CD8-positive, alpha-beta memory T cell (primary cell): ENCODE data around the gene GPR15. TPM values are rescaled to one million over a fixed set of nuclear protein-coding genes. Genes with fewer than 3 reads are reported as not detected.

Experiments
- CTCF ChIA-PET: fragments of 350-600 bp; sonication (Branson Sonifier 250); formaldehyde crosslinking; loops from one replicate; lab custom pipeline; 2021; ENCODE audit warnings: antibody characterized with exemption; lab: Charles Lee
- POLR2A ChIA-PET: fragments of 350-600 bp; sonication (Branson Sonifier 250); formaldehyde crosslinking; loops from one replicate; lab custom pipeline; 2021; ENCODE audit warnings: antibody characterized with exemption; lab: Charles Lee
- DNase-seq, 5 donors: peaks; one replicate each; pipeline versions ENCODE4 v3.0.0 to v3.0.0-alpha.2; 2020 to 2022; ENCODE audit warnings: mixed read lengths in 1 of 5
- H3K27ac ChIP-seq: one replicate; pipeline ENCODE4 v1.7.0; 2013; ENCODE audit warnings: low read depth, mild to moderate bottlenecking, low read length, moderate library complexity
- H3K27me3 ChIP-seq: 2 replicates; pipeline ENCODE4 v1.7.0; 2013; ENCODE audit warnings: low read length, mild to moderate bottlenecking; ENCODE audit not compliant: insufficient read depth, poor library complexity, severe bottlenecking
- H3K36me3 ChIP-seq: 2 replicates; pipeline ENCODE4 v1.7.0; 2013; ENCODE audit warnings: mild to moderate bottlenecking, low read length, moderate library complexity; ENCODE audit not compliant: insufficient read depth
- H3K4me1 ChIP-seq: 2 replicates; pipeline ENCODE4 v1.7.0; 2013; ENCODE audit warnings: mild to moderate bottlenecking, low read length, moderate library complexity; ENCODE audit not compliant: insufficient read depth
- H3K4me3 ChIP-seq: 2 replicates; pipeline ENCODE4 v1.7.0; 2013; ENCODE audit warnings: mild to moderate bottlenecking, low read length
- H3K9me3 ChIP-seq: 2 replicates; pipeline ENCODE4 v1.7.0; 2013; ENCODE audit warnings: mild to moderate bottlenecking, low read length
- H3K27ac Mint-ChIP-seq, 8 donors: one replicate each; pipeline ENCODE4 v1.8.0; 2020 to 2021; ENCODE audit warnings: mixed read lengths in 8 of 8, mild to moderate bottlenecking in 6 of 8, inconsistent platforms in 3 of 8, moderate library complexity in 3 of 8
- H3K27me3 Mint-ChIP-seq, 2 donors: one replicate each; pipeline ENCODE4 v1.8.0; 2020 to 2021; ENCODE audit warnings: mixed read lengths in 2 of 2, mild to moderate bottlenecking in 1 of 2, moderate library complexity in 1 of 2
- H3K36me3 Mint-ChIP-seq, 3 donors: one replicate each; pipeline ENCODE4 v1.8.0; 2020 to 2021; ENCODE audit warnings: mixed read lengths in 3 of 3, inconsistent platforms in 1 of 3, mild to moderate bottlenecking in 1 of 3
- H3K4me1 Mint-ChIP-seq, 3 donors: one replicate each; pipeline ENCODE4 v1.8.0; 2020 to 2021; ENCODE audit warnings: mixed read lengths in 3 of 3, inconsistent platforms in 1 of 3, mild to moderate bottlenecking in 1 of 3
- H3K4me3 Mint-ChIP-seq, 7 donors: one replicate each; pipeline ENCODE4 v1.8.0; 2020 to 2021; ENCODE audit warnings: mixed read lengths in 7 of 7, mild to moderate bottlenecking in 6 of 7, moderate library complexity in 4 of 7, inconsistent platforms in 2 of 7
- H3K9me3 Mint-ChIP-seq, 5 donors: one replicate each; pipeline ENCODE4 v1.8.0; 2020 to 2022; ENCODE audit warnings: mixed read lengths in 5 of 5, mild to moderate bottlenecking in 3 of 5, moderate library complexity in 2 of 5, inconsistent platforms in 1 of 5
- polyA plus RNA-seq: library from polyadenylated mRNA; unstranded; fragments of 300-500 nt; fragmentation: Illumina TruSeq; gene quantifications from one replicate; pipeline ENCODE4 v1.2.3, GENCODE V29; 2021
- total RNA-seq, 2 experiments: library from RNA; stranded (reverse); gene quantifications; one replicate each; pipeline ENCODE4 v1.2.3, GENCODE V29; 2021

GPR15 gene
- total and polyA plus RNA-seq, 3 experiments from 2014 or later = 7.7 to 17.0 (median 15.6) TPM

- DNase-seq = no peak
- Mint-ChIP-seq H3K27ac (peak overlapping the region in 4 of 8 donors; percentile 24 to 82 (median 50)), H3K9me3 (peaks cover 0 to 2% (median 0%) of the 10 kb centered on the region in 5 donors), H3K4me3 (no peak overlapping the region), H3K4me1 (peaks cover 24 to 57% (median 47%) of the 10 kb centered on the region in 3 donors), H3K36me3 (peaks cover 0 to 37% (median 13%) of the 10 kb centered on the region in 3 donors), H3K27me3 (no peaks in the 10 kb centered on the region)
- Histone ChIP-seq H3K9me3 (no peaks in the 10 kb centered on the region), H3K36me3 (peaks cover 9% of the 10 kb centered on the region), H3K27ac (no peak overlapping the region), H3K27me3 (no peaks in the 10 kb centered on the region), H3K4me3 (no peak overlapping the region), H3K4me1 (no peaks in the 10 kb centered on the region)
- ChIA-PET CTCF (interaction anchor here (0.7 to 2.6 kb wide), 8 partner anchors 10 to 536 kb away, joined by 3 to 18 read pairs (median 4); no protein-coding TSS in a partner anchor), POLR2A (interaction anchor here (0.5 to 1.1 kb wide), 3 partner anchors 10 to 54 kb away, joined by 4 to 6 read pairs (median 4); no protein-coding TSS in a partner anchor)
Measured at GRCh38 chr3:98574132-98574531, 42.4 kb downstream of the GPR15 start.

GRCh38 chr3:98577178-98577895, 45.6 kb downstream of the GPR15 start:
- Histone ChIP-seq H3K27ac (no peak overlapping the region), H3K27me3 (no peaks in the 10 kb centered on the region), H3K4me1 (no peaks in the 10 kb centered on the region), H3K9me3 (no peaks in the 10 kb centered on the region), H3K36me3 (peaks cover 14% of the 10 kb centered on the region), H3K4me3 (no peak overlapping the region)
- ChIA-PET CTCF (no interaction called here), POLR2A (no interaction called here)
- Mint-ChIP-seq H3K36me3 (peaks cover 0 to 58% (median 19%) of the 10 kb centered on the region in 3 donors), H3K4me1 (peaks cover 25 to 51% (median 44%) of the 10 kb centered on the region in 3 donors), H3K27me3 (no peaks in the 10 kb centered on the region), H3K9me3 (no peaks in the 10 kb centered on the region), H3K27ac (peak overlapping the region in 7 of 8 donors; percentile 7 to 87 (median 58)), H3K4me3 (no peak overlapping the region)
- no peak for DNase-seq

GRCh38 chr3:98580401-98581386, 48.9 kb downstream of the GPR15 start:
- Mint-ChIP-seq H3K27ac (peak overlapping the region in 4 of 8 donors; percentile 23 to 86 (median 64)), H3K9me3 (no peaks in the 10 kb centered on the region), H3K4me1 (peaks cover 27 to 59% (median 53%) of the 10 kb centered on the region in 3 donors), H3K36me3 (peaks cover 0 to 82% (median 30%) of the 10 kb centered on the region in 3 donors), H3K4me3 (no peak overlapping the region), H3K27me3 (no peaks in the 10 kb centered on the region)
- H3K27me3 ChIP-seq = no peaks in the 10 kb centered on the region
- no peaks in the 10 kb centered on the region for H3K9me3 ChIP-seq
- ChIA-PET CTCF (interaction anchor here (0.9 kb wide), 2 partner anchors 12 to 16 kb away, joined by 3 read pairs; partner anchors contain the start of gene CPOX), POLR2A (interaction anchor here (1.6 kb wide), 1 partner anchor 25 kb away, joined by 4 read pairs; no protein-coding TSS in a partner anchor)
- peaks cover 14% of the 10 kb centered on the region for H3K36me3 ChIP-seq
- no peak overlapping the region for H3K4me3 ChIP-seq
- DNase-seq = no peak
- H3K27ac ChIP-seq = no peak overlapping the region
- no peaks in the 10 kb centered on the region for H3K4me1 ChIP-seq

GRCh38 chr3:98581474-98581873, 49.7 kb downstream of the GPR15 start:
- POLR2A ChIA-PET = interaction anchor here (1.6 kb wide), 1 partner anchor 26 kb away, joined by 4 read pairs; no protein-coding TSS in a partner anchor

GRCh38 chr3:98582042-98582441, 50.3 kb downstream of the GPR15 start:
- Histone ChIP-seq H3K4me1 (no peaks in the 10 kb centered on the region), H3K9me3 (no peaks in the 10 kb centered on the region), H3K27me3 (no peaks in the 10 kb centered on the region), H3K36me3 (peaks cover 20% of the 10 kb centered on the region), H3K4me3 (no peak overlapping the region), H3K27ac (no peak overlapping the region)
- Mint-ChIP-seq H3K27me3 (no peaks in the 10 kb centered on the region), H3K27ac (peak overlapping the region in 2 of 8 donors; percentile 17 to 20), H3K36me3 (peaks cover 0 to 82% (median 28%) of the 10 kb centered on the region in 3 donors), H3K4me3 (no peak overlapping the region), H3K4me1 (peaks cover 25 to 58% (median 48%) of the 10 kb centered on the region in 3 donors), H3K9me3 (no peaks in the 10 kb centered on the region)
- no peak for DNase-seq
- CTCF ChIA-PET = interaction anchor here (0.9 kb wide), 1 partner anchor 18 kb away, joined by 3 read pairs; no protein-coding TSS in a partner anchor
- POLR2A ChIA-PET = interaction anchor here (1.6 kb wide), 1 partner anchor 27 kb away, joined by 4 read pairs; no protein-coding TSS in a partner anchor

More at GRCh38 chr3:98581474-98581873, 49.7 kb downstream of the GPR15 start:
- Histone ChIP-seq H3K27me3 (no peaks in the 10 kb centered on the region), H3K4me3 (no peak overlapping the region), H3K4me1 (no peaks in the 10 kb centered on the region), H3K9me3 (no peaks in the 10 kb centered on the region), H3K36me3 (peaks cover 18% of the 10 kb centered on the region), H3K27ac (no peak overlapping the region)
- H3K27ac Mint-ChIP-seq = peak overlapping the region in 4 of 8 donors; percentile 58 to 86 (median 72)
- peaks cover 28 to 63% (median 53%) of the 10 kb centered on the region in 3 donors for H3K4me1 Mint-ChIP-seq
- DNase-seq = no peak
- CTCF ChIA-PET = interaction anchor here (0.9 kb wide), 2 partner anchors 12 to 17 kb away, joined by 3 read pairs; partner anchors contain the start of gene CPOX
- H3K9me3 Mint-ChIP-seq = no peaks in the 10 kb centered on the region
- H3K36me3 Mint-ChIP-seq = peaks cover 0 to 84% (median 30%) of the 10 kb centered on the region in 3 donors
- no peak overlapping the region for H3K4me3 Mint-ChIP-seq
- H3K27me3 Mint-ChIP-seq = no peaks in the 10 kb centered on the region

GRCh38 chr3:98583766-98584165, 52.0 kb downstream of the GPR15 start:
- Histone ChIP-seq H3K4me3 (no peak overlapping the region), H3K4me1 (no peaks in the 10 kb centered on the region), H3K27ac (no peak overlapping the region), H3K27me3 (no peaks in the 10 kb centered on the region), H3K9me3 (no peaks in the 10 kb centered on the region), H3K36me3 (peaks cover 12% of the 10 kb centered on the region)
- Mint-ChIP-seq H3K36me3 (peaks cover 0 to 80% (median 25%) of the 10 kb centered on the region in 3 donors), H3K9me3 (no peaks in the 10 kb centered on the region), H3K27ac (peak overlapping the region in 6 of 8 donors; percentile 7 to 87 (median 36)), H3K27me3 (no peaks in the 10 kb centered on the region), H3K4me1 (peaks cover 27 to 60% (median 52%) of the 10 kb centered on the region in 3 donors), H3K4me3 (no peak overlapping the region)
- DNase-seq = no peak
- ChIA-PET CTCF (interaction anchor here (1.0 kb wide), 1 partner anchor 13 kb away, joined by 3 read pairs; no protein-coding TSS in a partner anchor), POLR2A (interaction anchor here (1.5 kb wide), 1 partner anchor 75 kb away, joined by 3 read pairs; no protein-coding TSS in a partner anchor)
